Panc1 (cell line): ENCODE results near the gene ZNF579. TPM values are rescaled to one million over a fixed set of nuclear protein-coding genes. Genes with fewer than 3 reads are reported as not detected.

ENCODE experiments used
- ATAC-seq: fragments of 200-7000 bp; cut with Tn5 transposase; 2 replicates; pipeline ENCODE4 v1.9.1; 2020; ENCODE audit warnings: mild to moderate bottlenecking, moderate library complexity
- BruUV-seq: library from RNA; stranded (reverse); fragments of 400-500 nt; replicated peaks from 2 replicates; lab custom pipeline; 2021; lab: Mats Ljungman, UMichigan
- CTCF ChIA-PET: fragments of 300-600 bp; sonication (Branson Sonifier 250); formaldehyde crosslinking; loops from one replicate; lab custom pipeline; 2022; ENCODE audit warnings: antibody characterized with exemption; lab: Charles Lee
- POLR2A ChIA-PET: fragments of 300-600 bp; sonication (Branson Sonifier 250); formaldehyde crosslinking; loops from one replicate; lab custom pipeline; 2022; ENCODE audit warnings: antibody characterized with exemption; lab: Charles Lee
- DNase-seq: peaks from one replicate; pipeline ENCODE4 v3.0.0-alpha.2; 2010; ENCODE audit warnings: low read depth, low spot score
- H3K27ac ChIP-seq: 2 replicates; pipeline ENCODE4 v1.5.1; 2011; ENCODE audit warnings: mild to moderate bottlenecking, low read length, inconsistent platforms
- H3K27me3 ChIP-seq: fragments of 200-500 bp; sonication (Bioruptor generic); 2 replicates; pipeline ENCODE4 v1.6.0; 2014; ENCODE audit warnings: low read length, inconsistent platforms; ENCODE audit not compliant: control insufficient read depth, insufficient read depth
- H3K36me3 ChIP-seq: fragments of 200-500 bp; sonication (Bioruptor generic); 2 replicates; pipeline ENCODE4 v1.5.1; 2014; ENCODE audit warnings: inconsistent platforms, mild to moderate bottlenecking, low read length, moderate library complexity; ENCODE audit not compliant: control insufficient read depth, insufficient read depth
- H3K4me1 ChIP-seq: 2 replicates; pipeline ENCODE4 v1.5.1; 2011; ENCODE audit warnings: inconsistent platforms, mild to moderate bottlenecking, low read length, moderate library complexity; ENCODE audit not compliant: control insufficient read depth, insufficient read depth
- H3K4me3 ChIP-seq, 2 experiments: 2 replicates each; pipeline ENCODE4 v1.5.1; 2011 to 2012; ENCODE audit warnings: low read depth in 2 of 2, low read length in 2 of 2, mild to moderate bottlenecking in 2 of 2, inconsistent platforms in 1 of 2, moderate library complexity in 1 of 2
- H3K9me3 ChIP-seq: fragments of 200-500 bp; sonication (Bioruptor generic); 2 replicates; pipeline ENCODE4 v1.5.1; 2014; ENCODE audit warnings: low read depth, mild to moderate bottlenecking, inconsistent platforms, low read length, moderate library complexity; ENCODE audit not compliant: control insufficient read depth, insufficient read depth
- POLR2AphosphoS5 ChIP-seq: IDR thresholded peaks from 2 replicates; pipeline ENCODE4 v1.6.1; 2012; ENCODE audit warnings: mild to moderate bottlenecking, low read depth, low read length, moderate library complexity
- SIN3A ChIP-seq: IDR thresholded peaks from 2 replicates; pipeline ENCODE4 v1.6.1; 2012; ENCODE audit warnings: low read depth, mild to moderate bottlenecking, low read length, moderate library complexity, borderline replicate concordance; ENCODE audit not compliant: insufficient read depth
- TCF7L2 ChIP-seq: IDR thresholded peaks from 2 replicates; pipeline ENCODE4 v1.6.1; 2011; ENCODE audit warnings: mild to moderate bottlenecking, low read depth, low read length, inconsistent platforms
- in situ Hi-C: cut with HindIII; loops from 2 replicates; pipeline ENCODE4 v1.10.0; 2016; ENCODE audit warnings: low sequenced_read_pairs, low pct_unique_long_range_greater_than_20kb
- intact Hi-C: fragments of 100-400 bp; cut with micrococcal nuclease; formaldehyde crosslinking; loops from one replicate; pipeline ENCODE4 v1.10.0; 2022; ENCODE audit not compliant: unreplicated experiment
- total RNA-seq: library from RNA; stranded (reverse); gene quantifications from one replicate; pipeline ENCODE4 v1.2.1, GENCODE V29; 2021; ENCODE audit not compliant: unreplicated experiment
- TF ChIP-seq, protein P1 (sequence below): fragments of 450-650 bp; IDR thresholded peaks from 2 replicates; pipeline ENCODE4 v1.5.1; 2017; ENCODE audit warnings: mild to moderate bottlenecking
- TF ChIP-seq, protein P2 (sequence below), 2 experiments: IDR thresholded peaks; 2 replicates each; pipeline ENCODE4 v1.6.1; 2011 to 2012; ENCODE audit warnings: low read depth in 2 of 2, control low read depth in 1 of 2, low read length in 1 of 2, mild to moderate bottlenecking in 1 of 2, moderate library complexity in 1 of 2; ENCODE audit not compliant: insufficient read depth in 1 of 2

ZNF579 gene
- total RNA-seq, 1 experiment from 2014 or later = 39.5 TPM

GRCh38 chr19:55546011-55546410 lies 34.6 kb downstream of the ZNF579 start:
- TF ChIP-seq, protein P1, sequence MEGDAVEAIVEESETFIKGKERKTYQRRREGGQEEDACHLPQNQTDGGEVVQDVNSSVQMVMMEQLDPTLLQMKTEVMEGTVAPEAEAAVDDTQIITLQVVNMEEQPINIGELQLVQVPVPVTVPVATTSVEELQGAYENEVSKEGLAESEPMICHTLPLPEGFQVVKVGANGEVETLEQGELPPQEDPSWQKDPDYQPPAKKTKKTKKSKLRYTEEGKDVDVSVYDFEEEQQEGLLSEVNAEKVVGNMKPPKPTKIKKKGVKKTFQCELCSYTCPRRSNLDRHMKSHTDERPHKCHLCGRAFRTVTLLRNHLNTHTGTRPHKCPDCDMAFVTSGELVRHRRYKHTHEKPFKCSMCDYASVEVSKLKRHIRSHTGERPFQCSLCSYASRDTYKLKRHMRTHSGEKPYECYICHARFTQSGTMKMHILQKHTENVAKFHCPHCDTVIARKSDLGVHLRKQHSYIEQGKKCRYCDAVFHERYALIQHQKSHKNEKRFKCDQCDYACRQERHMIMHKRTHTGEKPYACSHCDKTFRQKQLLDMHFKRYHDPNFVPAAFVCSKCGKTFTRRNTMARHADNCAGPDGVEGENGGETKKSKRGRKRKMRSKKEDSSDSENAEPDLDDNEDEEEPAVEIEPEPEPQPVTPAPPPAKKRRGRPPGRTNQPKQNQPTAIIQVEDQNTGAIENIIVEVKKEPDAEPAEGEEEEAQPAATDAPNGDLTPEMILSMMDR = no peak
- TF ChIP-seq POLR2AphosphoS5 (no peak), TCF7L2 (no peak), SIN3A (no peak)
- TF ChIP-seq, protein P2, sequence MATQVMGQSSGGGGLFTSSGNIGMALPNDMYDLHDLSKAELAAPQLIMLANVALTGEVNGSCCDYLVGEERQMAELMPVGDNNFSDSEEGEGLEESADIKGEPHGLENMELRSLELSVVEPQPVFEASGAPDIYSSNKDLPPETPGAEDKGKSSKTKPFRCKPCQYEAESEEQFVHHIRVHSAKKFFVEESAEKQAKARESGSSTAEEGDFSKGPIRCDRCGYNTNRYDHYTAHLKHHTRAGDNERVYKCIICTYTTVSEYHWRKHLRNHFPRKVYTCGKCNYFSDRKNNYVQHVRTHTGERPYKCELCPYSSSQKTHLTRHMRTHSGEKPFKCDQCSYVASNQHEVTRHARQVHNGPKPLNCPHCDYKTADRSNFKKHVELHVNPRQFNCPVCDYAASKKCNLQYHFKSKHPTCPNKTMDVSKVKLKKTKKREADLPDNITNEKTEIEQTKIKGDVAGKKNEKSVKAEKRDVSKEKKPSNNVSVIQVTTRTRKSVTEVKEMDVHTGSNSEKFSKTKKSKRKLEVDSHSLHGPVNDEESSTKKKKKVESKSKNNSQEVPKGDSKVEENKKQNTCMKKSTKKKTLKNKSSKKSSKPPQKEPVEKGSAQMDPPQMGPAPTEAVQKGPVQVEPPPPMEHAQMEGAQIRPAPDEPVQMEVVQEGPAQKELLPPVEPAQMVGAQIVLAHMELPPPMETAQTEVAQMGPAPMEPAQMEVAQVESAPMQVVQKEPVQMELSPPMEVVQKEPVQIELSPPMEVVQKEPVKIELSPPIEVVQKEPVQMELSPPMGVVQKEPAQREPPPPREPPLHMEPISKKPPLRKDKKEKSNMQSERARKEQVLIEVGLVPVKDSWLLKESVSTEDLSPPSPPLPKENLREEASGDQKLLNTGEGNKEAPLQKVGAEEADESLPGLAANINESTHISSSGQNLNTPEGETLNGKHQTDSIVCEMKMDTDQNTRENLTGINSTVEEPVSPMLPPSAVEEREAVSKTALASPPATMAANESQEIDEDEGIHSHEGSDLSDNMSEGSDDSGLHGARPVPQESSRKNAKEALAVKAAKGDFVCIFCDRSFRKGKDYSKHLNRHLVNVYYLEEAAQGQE (IDR thresholded peaks at IDR 0.05; ENCODE audit: insufficient read depth in 1 of 2, low read depth in 2 of 2, low read length in 1 of 2) = no peak
- DNase-seq = no peak
- in situ Hi-C loops = no loop called here
- Histone ChIP-seq H3K4me3 (no peak overlapping the region), H3K9me3 (no peaks in the 10 kb centered on the region), H3K36me3 (no peaks in the 10 kb centered on the region), H3K4me1 (peaks cover 56% of the 10 kb centered on the region), H3K27me3 (no peaks in the 10 kb centered on the region), H3K27ac (peak overlapping the region; percentile 94)
- CTCF ChIA-PET = no interaction called here
- intact Hi-C loops = loop anchor here (5.0 kb wide), 1 partner anchor 36 kb away; the partner anchor contains the start of gene ZNF579
- POLR2A ChIA-PET = interaction anchor here (0.7 kb wide), 1 partner anchor 91 kb away, joined by 4 read pairs; no protein-coding TSS in a partner anchor
- no TSS peak for BruUV-seq
- 0 out of 2 replicates have a peak, but pooled peaks have one; percentile 0 for ATAC-seq

- Histone ChIP-seq H3K4me1 (peaks cover 51% of the 10 kb centered on the region), H3K4me3 (no peak within 1 kb of the TSS), H3K36me3 (no peaks in the 10 kb centered on the region), H3K27me3 (no peaks in the 10 kb centered on the region), H3K9me3 (no peaks in the 10 kb centered on the region), H3K27ac (peak within 1 kb of the TSS; percentile 94)
- DNase-seq (no peak), ATAC-seq (no peak)
- TF ChIP-seq POLR2AphosphoS5 = no peak
- no peak for TF ChIP-seq TCF7L2
- TF ChIP-seq SIN3A = no peak
- TF ChIP-seq, protein P2 (IDR thresholded peaks at IDR 0.05; ENCODE audit: insufficient read depth in 1 of 2, low read depth in 2 of 2, low read length in 1 of 2) = no peak
- TF ChIP-seq, protein P1 = no peak
- CTCF ChIA-PET = no interaction called here
- intact Hi-C loops (loop anchor here (5.0 kb wide), 1 partner anchor 37 kb away; the partner anchor contains the start of gene ZNF579), in situ Hi-C loops (no loop called here)
- POLR2A ChIA-PET = interaction anchor here (0.5 kb wide), 1 partner anchor 286 kb away, joined by 4 read pairs; no protein-coding TSS in a partner anchor
- BruUV-seq = no TSS peak
Measured at GRCh38 chr19:55545443-55545842, 35.2 kb downstream of the ZNF579 start, which contains the start of gene SBK3. TSS of gene SBK3 (minus strand) at chr19:55545543. CDS start at chr19:55545543, 0 bp downstream.
